NB4 (cell line): ENCODE data around the gene RPL18A.

Experiments used
- DNase-seq: peaks from one replicate; pipeline ENCODE4 v3.0.0; 2010; ENCODE audit warnings: low read depth
- H3K4me3 ChIP-seq: one replicate; pipeline ENCODE4 v1.5.1; 2011; ENCODE audit warnings: mild to moderate bottlenecking, low read depth, low read length, moderate library complexity
- MYC ChIP-seq: IDR thresholded peaks from 2 replicates; pipeline ENCODE4 v1.6.1; 2011; ENCODE audit warnings: low read depth, low read length
- POLR2A ChIP-seq: IDR thresholded peaks from 2 replicates; pipeline ENCODE4 v1.6.1; 2011; ENCODE audit warnings: mild to moderate bottlenecking; ENCODE audit not compliant: insufficient read length; ENCODE audit errors: extremely low read depth
- TF ChIP-seq, protein P1 (sequence below): IDR thresholded peaks from 2 replicates; pipeline ENCODE4 v1.6.1; 2011; ENCODE audit warnings: low read depth, low read length
- TF ChIP-seq, protein P2 (sequence below): IDR thresholded peaks from one replicate; pipeline ENCODE4 v1.5.1; 2012; ENCODE audit warnings: low read depth, low read length

RPL18A gene

DNA sequence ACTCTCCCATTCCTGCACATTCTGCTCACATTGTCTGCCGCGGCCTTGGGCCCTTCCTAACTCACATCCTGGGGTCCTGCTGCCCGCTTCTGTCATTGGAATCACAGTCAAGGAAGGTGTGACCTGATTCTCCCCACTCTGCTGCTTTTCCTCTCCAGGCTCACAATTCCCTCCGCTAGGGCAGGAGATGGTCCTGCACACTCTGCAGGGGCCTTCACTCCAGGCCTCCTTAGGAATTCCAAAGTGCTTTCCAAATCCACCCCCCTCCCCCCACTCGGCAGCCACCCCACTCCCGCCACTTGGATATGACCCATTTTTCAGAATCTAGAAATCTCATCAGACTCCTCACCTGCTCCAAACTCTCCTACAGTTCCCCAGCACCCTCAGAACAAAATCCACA lies 9.0 kb downstream of the RPL18A start:
- H3K4me3 ChIP-seq = no peak overlapping the region
- no peak for DNase-seq
- TF ChIP-seq MYC (no peak), POLR2A (no peak)
- TF ChIP-seq, protein P1, sequence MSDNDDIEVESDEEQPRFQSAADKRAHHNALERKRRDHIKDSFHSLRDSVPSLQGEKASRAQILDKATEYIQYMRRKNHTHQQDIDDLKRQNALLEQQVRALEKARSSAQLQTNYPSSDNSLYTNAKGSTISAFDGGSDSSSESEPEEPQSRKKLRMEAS = no peak
- TF ChIP-seq, protein P2, sequence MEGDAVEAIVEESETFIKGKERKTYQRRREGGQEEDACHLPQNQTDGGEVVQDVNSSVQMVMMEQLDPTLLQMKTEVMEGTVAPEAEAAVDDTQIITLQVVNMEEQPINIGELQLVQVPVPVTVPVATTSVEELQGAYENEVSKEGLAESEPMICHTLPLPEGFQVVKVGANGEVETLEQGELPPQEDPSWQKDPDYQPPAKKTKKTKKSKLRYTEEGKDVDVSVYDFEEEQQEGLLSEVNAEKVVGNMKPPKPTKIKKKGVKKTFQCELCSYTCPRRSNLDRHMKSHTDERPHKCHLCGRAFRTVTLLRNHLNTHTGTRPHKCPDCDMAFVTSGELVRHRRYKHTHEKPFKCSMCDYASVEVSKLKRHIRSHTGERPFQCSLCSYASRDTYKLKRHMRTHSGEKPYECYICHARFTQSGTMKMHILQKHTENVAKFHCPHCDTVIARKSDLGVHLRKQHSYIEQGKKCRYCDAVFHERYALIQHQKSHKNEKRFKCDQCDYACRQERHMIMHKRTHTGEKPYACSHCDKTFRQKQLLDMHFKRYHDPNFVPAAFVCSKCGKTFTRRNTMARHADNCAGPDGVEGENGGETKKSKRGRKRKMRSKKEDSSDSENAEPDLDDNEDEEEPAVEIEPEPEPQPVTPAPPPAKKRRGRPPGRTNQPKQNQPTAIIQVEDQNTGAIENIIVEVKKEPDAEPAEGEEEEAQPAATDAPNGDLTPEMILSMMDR = no peak

- TF ChIP-seq MYC (no peak), POLR2A (no peak)
- TF ChIP-seq, protein P1 = no peak
- TF ChIP-seq, protein P2 = no peak
- DNase-seq = no peak
These were observed 9.5 kb downstream of the RPL18A start for GRCh38 chr19:17869114-17869608.

GRCh38 chr19:17871032-17871877 lies 11.5 kb downstream of the RPL18A start:
- TF ChIP-seq POLR2A (no peak), MYC (no peak)
- TF ChIP-seq, protein P2 = no peak
- TF ChIP-seq, protein P1 = no peak
- no peak for DNase-seq
- no peak overlapping the region for H3K4me3 ChIP-seq

More at GRCh38 chr19:17869114-17869608, 9.5 kb downstream of the RPL18A start:
- H3K4me3 ChIP-seq = no peak overlapping the region

GRCh38 chr19:17871878-17872250 lies 12.2 kb downstream of the RPL18A start, which contains the start of gene SLC5A5:
Gene SLC5A5 (plus strand): TSS chr19:17871945. CDS start chr19:17872320, 375 bp downstream.
- TF ChIP-seq POLR2A (no peak), MYC (no peak)
- TF ChIP-seq, protein P1 = no peak
- TF ChIP-seq, protein P2 = peak; percentile 1
- peak; percentile 74 for DNase-seq
- H3K4me3 ChIP-seq = no peak within 1 kb of the TSS

- no peak overlapping the region for H3K4me3 ChIP-seq
- DNase-seq = peak; percentile 32
- no peak for TF ChIP-seq POLR2A
- TF ChIP-seq, protein P2 = no peak
- TF ChIP-seq, protein P1 = no peak
- no peak for TF ChIP-seq MYC
These were observed 12.7 kb downstream of the RPL18A start for GRCh38 chr19:17872251-17873001.
